RWPE1 (cell line): ENCODE data around the gene INO80B.

Experiments used
- CTCF ChIA-PET: fragments of 350-600 bp; sonication (Branson Sonifier 250); formaldehyde crosslinking; extraction: SDS; loops from one replicate; lab custom pipeline; 2021; lab: Yijun Ruan, JAX
- POLR2A ChIA-PET: fragments of 400-600 bp; formaldehyde crosslinking; extraction: SDS; loops from one replicate; lab custom pipeline; 2020; ENCODE audit warnings: antibody characterized with exemption; ENCODE audit not compliant: low non-redundant PET; lab: Yijun Ruan, JAX
- DNase-seq: peaks from one replicate; pipeline ENCODE4 v3.0.0; 2012; ENCODE audit warnings: low spot score
- H3K27ac ChIP-seq: fragments of 450-650 bp; 2 replicates; pipeline ENCODE4 v1.5.1; 2017
- CTCF ChIP-seq: fragments of 450-650 bp; conservative IDR thresholded peaks from 2 replicates; pipeline ENCODE4 v1.5.1; 2017; ENCODE audit warnings: low read depth, mild to moderate bottlenecking

Gene INO80B

GRCh38 chr2:74454654-74455511, at the start of gene INO80B:
Gene INO80B, plus strand, starts transcription at chr2:74455087. Its CDS starts 30 bp downstream, at chr2:74455117.
- peak; percentile 88 for DNase-seq
- H3K27ac ChIP-seq: peak within 1 kb of the TSS; percentile 62
- ChIA-PET CTCF (interaction anchor here (0.6 to 1.2 kb wide), 5 partner anchors 12 to 77 kb away, joined by 3 to 5 read pairs (median 3); no protein-coding TSS in a partner anchor), POLR2A (interaction anchor here (0.5 to 1.0 kb wide), 2 partner anchors 12 kb away, joined by 4 to 8 read pairs; no protein-coding TSS in a partner anchor)
- TF ChIP-seq CTCF: no peak

- CTCF ChIA-PET: no interaction called here
- no peak for DNase-seq
- no peak overlapping the region for H3K27ac ChIP-seq
- no peak for TF ChIP-seq CTCF
- POLR2A ChIA-PET: no interaction called here
These were observed 48.9 kb upstream of the INO80B start for GRCh38 chr2:74406035-74406434.

GRCh38 chr2:74407682-74408081, 47.2 kb upstream of the INO80B start:
- DNase-seq: no peak
- POLR2A ChIA-PET: no interaction called here
- no peak overlapping the region for H3K27ac ChIP-seq
- TF ChIP-seq CTCF: no peak
- CTCF ChIA-PET: no interaction called here

GRCh38 chr2:74413001-74413698, 41.7 kb upstream of the INO80B start:
- no peak for TF ChIP-seq CTCF
- ChIA-PET CTCF (no interaction called here), POLR2A (no interaction called here)
- DNase-seq: no peak
- H3K27ac ChIP-seq: no peak overlapping the region

GRCh38 chr2:74414441-74414840, 40.4 kb upstream of the INO80B start:
- H3K27ac ChIP-seq: no peak overlapping the region
- CTCF ChIA-PET: interaction anchor here (0.7 to 0.8 kb wide), 2 partner anchors 24 to 29 kb away, joined by 3 to 4 read pairs; no protein-coding TSS in a partner anchor
- DNase-seq: no peak
- POLR2A ChIA-PET: no interaction called here
- no peak for TF ChIP-seq CTCF
